Lung (tissue), 12 donors: ENCODE results near the gene DNASE1L1. TPM values are rescaled to one million over a fixed set of nuclear protein-coding genes. Genes with fewer than 3 reads are reported as not detected.

Experiments used
- ATAC-seq: fragments of 200-7000 bp; cut with Tn5 transposase; one replicate; pipeline ENCODE4 v1.9.1; 2020; ENCODE audit warnings: moderate number of reproducible peaks; ENCODE audit not compliant: insufficient read depth, low FRiP score
- DNase-seq, 3 donors: peaks; one replicate each; pipeline ENCODE4 v3.0.0-alpha.2; 2013 to 2017
- H3K27ac ChIP-seq, 2 donors: one replicate each; pipeline ENCODE4 v1.5.1; 2013; ENCODE audit warnings: mild to moderate bottlenecking in 2 of 2, moderate library complexity in 2 of 2, control low read depth in 1 of 2, inconsistent platforms in 1 of 2, low read depth in 1 of 2, low read length in 1 of 2
- H3K27me3 ChIP-seq, 3 donors: one replicate each; pipeline ENCODE4 v1.5.1; 2013; ENCODE audit warnings: low read length in 2 of 3; ENCODE audit not compliant: control insufficient read depth in 3 of 3, insufficient read depth in 3 of 3
- H3K36me3 ChIP-seq, 4 donors: one replicate each; pipeline ENCODE4 v1.5.1; 2013; ENCODE audit warnings: low read length in 4 of 4, mild to moderate bottlenecking in 1 of 4, moderate library complexity in 1 of 4; ENCODE audit not compliant: control insufficient read depth in 4 of 4, insufficient read depth in 4 of 4
- H3K4me1 ChIP-seq, 5 donors: one replicate each; pipeline ENCODE4 v1.5.1; 2013; ENCODE audit warnings: low read length in 5 of 5, mild to moderate bottlenecking in 2 of 5, moderate library complexity in 1 of 5; ENCODE audit not compliant: control insufficient read depth in 5 of 5, insufficient read depth in 5 of 5
- H3K4me3 ChIP-seq: one replicate; pipeline ENCODE4 v1.5.1; 2013; ENCODE audit warnings: mild to moderate bottlenecking, control low read depth, moderate library complexity
- H3K9ac ChIP-seq, 2 donors: one replicate each; pipeline ENCODE4 v1.5.1; 2013; ENCODE audit warnings: low read length in 2 of 2, control low read depth in 1 of 2; ENCODE audit not compliant: insufficient read depth in 1 of 2
- H3K9me3 ChIP-seq, 4 donors: one replicate each; pipeline ENCODE4 v1.5.1; 2013; ENCODE audit warnings: low read length in 3 of 4, mild to moderate bottlenecking in 1 of 4, moderate library complexity in 1 of 4; ENCODE audit not compliant: control insufficient read depth in 4 of 4, insufficient read depth in 3 of 4
- CTCF ChIP-seq: IDR thresholded peaks from 2 replicates; pipeline ENCODE4 v1.5.1; 2012; ENCODE audit warnings: mild to moderate bottlenecking; ENCODE audit errors: control extremely low read depth, extremely low read depth
- WGBS, 2 donors: extraction: QIAGEN DNeasy Blood & Tissue Kit; methylation state at CpG; one replicate each; pipeline ENCODE4 v1.1.7; 2013; 5-methylcytosine and 5-hydroxymethylcytosine counted together
- polyA plus RNA-seq, 2 donors: library from polyadenylated mRNA; stranded (reverse); fragments of 200-250 nt; gene quantifications; one replicate each; pipeline ENCODE4 v1.2.1, GENCODE V29; 2013
- total RNA-seq, 2 donors: library from RNA; depleted of rRNA in 1 of 2; stranded (reverse); fragments of >200 nt in 1 of 2; gene quantifications; one replicate each; pipeline ENCODE4 v1.2.1, GENCODE V29; 2014 to 2021
- donor health status: control.
- donor health status: control.
- donor health status: Bipolar disorder and iron deficiency.
- donor health status: healthy.
- donor health status: DM: yes; HTN: yes; CAD: no.

DNASE1L1 gene
- total and polyA plus RNA-seq, 4 donors, result 12.5 to 52.3 (median 34.6) TPM

- Histone ChIP-seq H3K27me3 (no peaks in the 10 kb centered on the region), H3K4me1 (peaks cover 0 to 24% (median 2%) of the 10 kb centered on the region in 5 donors), H3K4me3 (peak overlapping the region; percentile 72), H3K9me3 (peaks cover 0 to 8% (median 0%) of the 10 kb centered on the region in 4 donors), H3K27ac (peak overlapping the region; percentile 85 to 87), H3K36me3 (peaks cover under 1 to 21% (median 20%) of the 10 kb centered on the region in 4 donors), H3K9ac (peak overlapping the region; percentile 49 to 69)
- ATAC-seq, result no peak
- DNase-seq, result peak; percentile 53 to 70 (median 54)
- TF ChIP-seq CTCF, result no peak
- 0 to 39% methylated on average over 10 to 63 of the region's 63 CpGs for WGBS, 2 donors
These were observed 38.6 kb downstream of the DNASE1L1 start for GRCh38 chrX:154370300-154371016.

- H3K4me3 ChIP-seq, result peak overlapping the region; percentile 72
- no peaks in the 10 kb centered on the region for H3K27me3 ChIP-seq
- H3K4me1 ChIP-seq, result peaks cover 0 to 20% (median 2%) of the 10 kb centered on the region in 5 donors
- ATAC-seq (peak; percentile 32), DNase-seq (peak; percentile 94 to 97 (median 95))
- no peak for TF ChIP-seq CTCF
- peaks cover 0 to 11% (median 0%) of the 10 kb centered on the region in 4 donors for H3K9me3 ChIP-seq
- H3K9ac ChIP-seq, result peak overlapping the region; percentile 49 to 69
- WGBS, 2 donors, result 0 to 40% methylated on average over 11 to 13 of the region's 13 CpGs
- H3K36me3 ChIP-seq, result peaks cover 6 to 29% (median 20%) of the 10 kb centered on the region in 4 donors
- H3K27ac ChIP-seq, result peak overlapping the region; percentile 89 to 95
These were observed 39.4 kb downstream of the DNASE1L1 start for GRCh38 chrX:154369449-154370299.

- H3K4me1 ChIP-seq, result peaks cover 0 to 18% (median 2%) of the 10 kb centered on the region in 5 donors
- peak overlapping the region; percentile 4 to 62 for H3K9ac ChIP-seq
- H3K36me3 ChIP-seq, result peaks cover 10 to 37% (median 24%) of the 10 kb centered on the region in 4 donors
These were observed 40.2 kb downstream of the DNASE1L1 start for GRCh38 chrX:154368630-154369448.

More at GRCh38 chrX:154368630-154369448, 40.2 kb downstream of the DNASE1L1 start:
- Histone ChIP-seq H3K27me3 (no peaks in the 10 kb centered on the region), H3K9me3 (peaks cover 0 to 15% (median 0%) of the 10 kb centered on the region in 4 donors), H3K27ac (peak overlapping the region; percentile 89 to 95), H3K4me3 (no peak overlapping the region)
- no peak for TF ChIP-seq CTCF
- ATAC-seq (peak; percentile 44), DNase-seq (peak; percentile 54 to 64 (median 63))
- WGBS, 2 donors, result 5 to 29% methylated on average over 4 to 16 of the region's 16 CpGs
